Measurements from ENCODE around the gene PACRG. TPM values are rescaled to one million over a fixed set of nuclear protein-coding genes. Genes with fewer than 3 reads are reported as not detected.

PACRG gene
- total RNA-seq, 1 experiment from 2014 or later, result 0.44 TPM

- TF ChIP-seq PRDM15 (CRISPR knock-in tag; IDR thresholded peaks at IDR 0.05) (no peak), USF1 (CRISPR knock-in tag; IDR thresholded peaks at IDR 0.05) (no peak), SMAD4 (CRISPR knock-in tag; IDR thresholded peaks at IDR 0.05) (no peak), ZMAT4 (CRISPR knock-in tag; IDR thresholded peaks at IDR 0.05) (no peak), STAT6 (CRISPR knock-in tag; conservative IDR thresholded peaks at IDR 0.05; ENCODE audit: low read depth) (no peak), ZNF317 (CRISPR knock-in tag; IDR thresholded peaks at IDR 0.05; ENCODE audit: borderline replicate concordance, low read depth) (no peak), TEAD1 (CRISPR knock-in tag; IDR thresholded peaks at IDR 0.05) (no peak), ESRRA (CRISPR knock-in tag; IDR thresholded peaks at IDR 0.05; ENCODE audit: borderline replicate concordance) (no peak)
These were observed 500.3 kb downstream of the PACRG start (continued) for GRCh38 chr6:163228041-163228440.

GRCh38 chr6:163229050-163229449, 501.3 kb downstream of the PACRG start:
- H3K27me3 Mint-ChIP-seq (ENCODE audit: low read depth), result no peaks in the 10 kb centered on the region
- no peak overlapping the region for H3K27ac Mint-ChIP-seq
- ATAC-seq (no peak), DNase-seq (ENCODE audit: low spot score) (no peak)
- ChIA-PET CTCF (no interaction called here), POLR2A (no interaction called here)
- no peaks in the 10 kb centered on the region for H3K36me3 Mint-ChIP-seq
- H3K9me3 Mint-ChIP-seq, result peaks cover 17% of the 10 kb centered on the region
- TF ChIP-seq TEAD1 (CRISPR knock-in tag; IDR thresholded peaks at IDR 0.05), result no peak
- no peak for TF ChIP-seq NR3C1 (CRISPR knock-in tag; conservative IDR thresholded peaks at IDR 0.05; ENCODE audit: low read depth)
- TF ChIP-seq ZBTB21 (CRISPR knock-in tag; IDR thresholded peaks at IDR 0.05; ENCODE audit: borderline replicate concordance), result no peak
- no peak for TF ChIP-seq ZNF219 (CRISPR knock-in tag; IDR thresholded peaks at IDR 0.05; ENCODE audit: borderline replicate concordance)
- no peak for TF ChIP-seq USF2 (CRISPR knock-in tag; IDR thresholded peaks at IDR 0.05)
- TF ChIP-seq STAT6 (CRISPR knock-in tag; conservative IDR thresholded peaks at IDR 0.05; ENCODE audit: low read depth), result no peak
- TF ChIP-seq IRF1 (CRISPR knock-in tag; IDR thresholded peaks at IDR 0.05), result no peak
- TF ChIP-seq SMAD4 (CRISPR knock-in tag; IDR thresholded peaks at IDR 0.05), result no peak
- TF ChIP-seq NFE2L1 (CRISPR knock-in tag; IDR thresholded peaks at IDR 0.05), result no peak
- no peak for TF ChIP-seq CDX4 (CRISPR knock-in tag; IDR thresholded peaks at IDR 0.05; ENCODE audit: borderline replicate concordance)
- peaks cover 5% of the 10 kb centered on the region for H3K4me1 Mint-ChIP-seq
- no peak overlapping the region for H3K4me3 Mint-ChIP-seq
